Choroid plexus epithelial cell (primary cell): ENCODE data around the gene GRK7.

Experiments used
- DNase-seq: peaks from one replicate; pipeline ENCODE4 v3.0.0-alpha.2; 2010; ENCODE audit warnings: low read depth
- H3K4me3 ChIP-seq: 2 replicates; pipeline ENCODE4 v1.5.1; 2011; ENCODE audit warnings: low read depth, mild to moderate bottlenecking, control low read depth, low read length, moderate library complexity
- CTCF ChIP-seq: conservative IDR thresholded peaks from 2 replicates; pipeline ENCODE4 v1.5.1; 2011; ENCODE audit warnings: low read depth, mild to moderate bottlenecking, control low read depth, inconsistent platforms, low read length, moderate library complexity

The GRK7 gene

GRCh38 chr3:141811348-141811747 is 48.1 kb downstream of the GRK7 start:
- DNase-seq = no peak
- no peak for TF ChIP-seq CTCF
- no peak overlapping the region for H3K4me3 ChIP-seq

- no peak for TF ChIP-seq CTCF
- DNase-seq = no peak
- no peak overlapping the region for H3K4me3 ChIP-seq
Measured at GRCh38 chr3:141812084-141812483, 48.9 kb downstream of the GRK7 start.

- DNase-seq = no peak
- no peak for TF ChIP-seq CTCF
- no peak overlapping the region for H3K4me3 ChIP-seq
Measured at GRCh38 chr3:141812586-141812985, 49.4 kb downstream of the GRK7 start.
